Activated gamma-delta T cell treated with anti-CD3 and anti-CD28 coated beads, Interleukin-2, amount 50 U/mL, for 16 hours (primary cell): ENCODE data around the gene OR4B1.
A peak's percentile ranks its signal among the peaks of the same experiment; 100 is the strongest.
"Not testable (repeated sequence)": the region's sequence is repeated elsewhere in the genome, so short reads cannot be mapped to it uniquely, and the experiment has no call there.

Experiments used
- DNase-seq: peaks from one replicate; pipeline ENCODE4 v3.0.0-alpha.2; 2020; ENCODE audit warnings: low read depth

Gene OR4B1

GRCh38 chr11:48216510-48216909 lies at the start of gene OR4B1:
Gene OR4B1, plus strand, starts transcription at chr11:48216810. Its CDS starts 0 bp downstream, at chr11:48216810.
- DNase-seq, result no peak

DNA sequence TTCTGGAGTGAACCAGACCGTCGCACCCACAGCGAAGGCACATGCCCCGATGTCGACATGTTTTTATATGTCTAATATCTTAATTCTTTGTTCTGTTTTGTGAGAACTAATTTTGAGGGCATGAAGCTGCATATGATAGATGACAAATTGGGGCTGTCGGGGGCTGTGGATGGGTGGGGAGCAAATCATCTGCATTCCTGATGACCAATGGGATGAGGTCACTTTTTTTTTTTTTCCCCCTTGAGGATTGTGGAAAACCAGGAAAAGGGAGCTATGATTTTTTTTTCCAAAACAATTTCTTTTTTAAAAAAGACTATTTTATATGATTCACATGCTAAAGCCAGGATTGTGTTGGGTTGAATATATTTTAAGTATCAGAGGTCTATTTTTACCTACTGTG lies 49.2 kb upstream of the OR4B1 start:
- DNase-seq, result no peak

DNA sequence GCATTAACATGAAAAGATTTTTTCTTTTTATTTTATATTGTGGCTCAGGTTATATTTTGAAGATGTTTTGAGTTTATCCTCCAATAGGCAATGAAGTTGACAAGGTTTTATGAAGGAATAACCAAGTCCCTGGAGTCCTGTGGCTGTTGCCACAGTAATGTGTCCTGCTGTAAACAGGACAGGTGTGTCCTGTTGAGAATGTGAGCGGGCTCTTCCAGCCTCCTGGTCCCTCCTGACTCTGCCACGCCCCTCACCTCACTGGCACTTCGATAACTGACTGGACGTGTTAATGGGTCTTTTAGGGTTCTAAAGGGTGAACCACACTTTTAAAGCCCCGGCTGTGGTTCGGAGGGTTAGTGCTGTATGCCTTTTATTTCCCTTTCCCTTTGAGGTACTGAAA lies 47.8 kb upstream of the OR4B1 start:
- no peak for DNase-seq

DNA sequence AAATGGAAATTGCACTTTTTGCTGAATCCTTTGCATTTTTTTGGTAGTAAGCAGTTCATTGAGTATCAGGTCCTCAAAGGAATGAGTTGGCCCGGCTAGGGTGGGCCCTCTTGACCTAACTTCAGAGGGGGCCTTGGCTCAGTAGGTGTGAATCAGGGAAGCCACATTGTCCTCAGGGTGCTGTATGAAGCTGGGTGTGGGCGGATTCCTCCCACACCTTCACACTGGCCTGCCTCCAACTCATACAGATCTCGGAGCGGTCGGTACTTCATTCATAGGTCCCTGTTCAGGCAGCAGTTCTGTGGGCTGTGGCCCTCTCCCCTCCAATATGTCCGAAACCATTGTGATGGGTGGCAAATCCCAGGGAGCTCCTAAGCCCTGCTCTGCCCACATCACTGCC lies 47.4 kb upstream of the OR4B1 start:
- DNase-seq, result no peak

DNA sequence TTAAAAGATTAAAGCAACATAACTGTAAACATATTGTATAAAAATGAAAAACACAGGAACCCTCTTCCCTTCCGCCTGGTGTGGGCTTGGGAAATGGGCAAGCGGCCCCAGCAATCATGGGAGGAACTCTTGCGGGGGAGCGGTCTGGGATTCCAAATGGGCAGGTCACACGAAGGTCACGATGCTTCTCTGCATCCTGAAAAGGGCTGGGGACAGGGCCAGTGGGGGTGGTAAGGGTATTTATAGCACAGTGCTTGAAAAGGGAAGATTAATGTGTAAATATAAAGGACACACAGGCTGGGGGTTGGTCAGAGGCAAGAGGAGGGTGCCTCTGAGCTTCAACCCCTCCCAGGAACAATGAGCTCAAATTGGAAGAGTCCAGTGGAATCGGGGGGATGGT lies 46.9 kb upstream of the OR4B1 start:
- DNase-seq, result no peak

DNA sequence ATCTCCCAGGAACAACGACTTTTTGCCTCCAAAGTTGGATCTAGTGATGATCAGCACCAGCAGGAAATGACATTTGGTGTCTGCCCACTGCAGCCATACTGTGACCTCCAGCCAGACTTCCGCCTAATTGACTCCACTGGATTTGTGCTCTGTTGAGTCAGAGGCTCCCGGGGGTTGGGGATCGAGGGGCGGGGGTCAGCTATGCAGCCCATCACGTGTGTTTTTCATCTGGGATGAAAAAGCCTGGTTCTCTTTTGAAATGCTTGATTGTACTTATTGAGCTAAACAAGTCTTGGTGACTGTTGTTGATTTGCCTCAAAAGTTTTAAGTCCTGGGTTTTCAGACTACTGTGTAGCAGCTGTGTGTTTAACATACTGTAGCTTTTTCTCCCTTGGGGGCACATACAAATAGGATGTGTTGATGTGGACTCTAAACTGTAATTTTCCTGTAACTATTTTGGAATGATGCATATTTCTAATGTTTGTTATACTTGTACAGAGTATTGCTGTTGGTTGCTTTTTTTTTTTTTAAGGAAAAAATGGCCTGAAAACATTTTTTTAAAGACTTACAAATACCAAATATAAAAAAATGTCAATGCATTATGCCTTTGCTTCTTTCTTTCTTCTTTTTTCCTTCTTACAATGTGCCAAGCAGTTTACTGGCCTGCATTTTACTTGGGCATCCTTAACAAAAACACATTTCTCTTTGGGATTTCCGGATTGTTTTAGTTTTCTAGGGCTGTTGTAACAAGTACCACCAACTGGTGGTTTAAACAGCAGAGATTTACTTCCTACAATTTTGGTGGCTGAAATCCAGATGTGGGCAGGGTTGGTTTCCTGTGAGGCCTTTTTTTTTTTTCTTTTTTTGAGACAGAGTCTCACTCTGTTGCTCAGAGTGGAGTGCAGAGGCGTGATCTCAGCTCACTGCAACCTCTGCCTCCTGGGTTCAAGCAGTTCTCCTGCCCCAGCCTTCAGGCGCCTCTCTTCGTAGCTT lies 46.1 kb upstream of the OR4B1 start:
- no peak for DNase-seq

DNA sequence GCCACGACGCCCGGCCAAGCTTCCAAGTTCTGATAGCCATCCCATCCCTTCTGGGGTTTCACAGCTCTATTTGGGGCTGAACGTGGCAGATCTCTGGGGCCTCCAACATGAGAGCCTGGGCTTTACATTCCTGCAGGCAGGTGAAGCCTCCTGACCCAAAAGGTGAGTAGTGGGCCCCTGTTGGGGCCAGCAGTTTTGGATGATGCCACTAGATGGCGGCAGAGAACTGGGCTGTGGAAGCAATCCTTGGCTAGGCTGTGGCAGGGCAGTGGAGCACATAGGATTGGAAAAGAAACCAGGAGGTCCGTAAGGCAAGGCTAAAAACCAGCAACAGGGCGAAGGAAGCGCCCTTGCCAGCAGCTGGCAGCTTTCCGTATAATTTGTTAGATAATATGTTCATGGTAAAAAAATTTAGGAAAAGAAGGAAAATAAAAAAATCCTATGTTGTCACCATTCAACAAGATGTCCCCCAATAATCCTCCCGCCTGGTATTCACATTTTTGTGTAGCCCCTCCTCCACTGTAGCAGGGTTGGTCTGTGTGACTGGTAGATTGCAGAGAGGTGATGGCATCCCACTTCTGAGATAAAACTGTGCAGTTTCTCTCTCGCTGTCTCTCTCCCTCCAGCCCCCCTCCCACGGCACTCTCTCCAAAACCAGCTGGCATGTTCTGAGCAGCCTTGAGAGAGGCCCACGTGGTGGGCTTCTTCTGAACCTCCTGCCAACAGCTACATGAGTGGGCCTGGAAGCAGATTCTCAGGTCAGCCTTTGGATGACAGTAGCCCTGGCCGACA lies 43.6 kb upstream of the OR4B1 start:
- peak; percentile 35 for DNase-seq

DNA sequence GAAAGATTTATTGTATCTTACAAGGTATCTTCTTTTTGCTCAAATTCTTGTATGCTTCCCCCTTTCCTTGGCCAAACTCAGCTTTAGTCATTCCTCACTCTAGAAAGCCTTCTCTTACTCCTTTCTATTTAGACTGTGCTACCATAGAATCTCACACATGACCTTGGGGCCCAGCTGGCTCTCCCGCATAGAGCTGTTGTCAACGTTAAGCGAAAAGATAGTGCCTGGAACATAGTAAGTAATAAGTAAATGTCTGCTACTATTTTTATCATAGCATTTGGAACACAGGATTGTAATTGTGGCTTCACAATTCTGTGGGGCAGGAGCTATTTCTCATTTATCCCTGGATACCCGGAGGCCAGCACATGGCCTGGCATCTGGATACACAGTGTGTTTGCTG lies 38.9 kb upstream of the OR4B1 start:
- DNase-seq, result no peak

GRCh38 chr11:48180627-48181026 lies 36.0 kb upstream of the OR4B1 start:
- no peak for DNase-seq

DNA sequence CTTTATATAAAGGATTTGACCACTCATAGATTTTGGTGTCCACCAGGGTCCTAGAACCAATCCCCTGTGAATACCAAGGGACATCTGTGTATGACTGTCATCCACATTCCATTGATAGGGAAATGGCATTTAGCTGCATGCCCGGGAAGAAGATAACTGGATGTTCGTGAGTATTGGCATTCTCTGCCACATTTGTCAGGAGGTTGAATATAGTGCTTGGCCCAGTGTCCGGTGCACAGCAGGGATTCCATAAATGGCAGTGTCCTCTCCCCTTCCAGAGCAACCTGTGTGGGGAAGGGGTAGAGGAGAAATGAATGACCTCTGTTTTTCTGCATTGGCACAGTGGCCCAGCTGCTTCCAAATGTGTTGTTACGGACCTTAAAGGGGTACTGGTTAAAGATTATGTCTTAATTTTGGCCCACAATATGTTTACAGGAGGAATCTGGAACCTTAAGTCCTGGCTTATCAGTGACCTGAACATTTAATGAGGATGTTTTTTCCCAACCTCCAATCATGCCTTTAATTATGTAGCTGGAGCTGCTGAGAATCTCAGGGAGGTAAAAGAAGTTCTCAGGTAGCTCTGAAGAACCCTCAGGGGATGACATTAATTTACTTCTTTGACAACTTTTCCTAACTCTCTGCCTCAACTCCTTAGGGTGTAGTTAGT lies 33.6 kb upstream of the OR4B1 start:
- no peak for DNase-seq

DNA sequence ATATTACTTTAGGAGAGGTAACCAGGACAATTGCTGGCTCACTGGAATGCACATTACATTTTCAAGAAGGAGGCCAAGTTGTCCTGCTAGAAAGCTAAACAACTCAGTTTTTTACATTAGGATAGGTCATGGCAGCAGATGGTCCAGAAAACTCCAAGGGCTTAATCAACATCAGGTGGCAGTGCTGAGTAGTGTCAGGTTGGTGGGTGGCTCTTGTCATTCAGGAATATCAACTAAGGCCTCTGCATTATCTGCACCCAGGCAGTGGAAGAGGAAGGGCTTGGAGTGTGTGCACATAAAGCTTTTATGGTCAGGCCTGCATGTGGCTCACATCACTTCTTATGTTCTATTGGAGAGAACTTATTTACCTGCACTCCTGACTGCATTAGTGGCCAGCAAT lies 32.2 kb upstream of the OR4B1 start:
- no peak for DNase-seq

GRCh38 chr11:48190906-48191654 lies 25.5 kb upstream of the OR4B1 start:
- DNase-seq, result not testable (repeated sequence)

- DNase-seq, result no peak
Measured at GRCh38 chr11:48193876-48194275, 22.7 kb upstream of the OR4B1 start.

GRCh38 chr11:48207881-48208280 lies 8.7 kb upstream of the OR4B1 start:
- DNase-seq, result no peak

- DNase-seq, result no peak
Measured at GRCh38 chr11:48210052-48210451, 6.6 kb upstream of the OR4B1 start.

GRCh38 chr11:48228761-48229160 lies 12.2 kb downstream of the OR4B1 start:
- DNase-seq, result no peak

- not testable (repeated sequence) for DNase-seq
Measured at GRCh38 chr11:48230057-48230456, 13.4 kb downstream of the OR4B1 start.

DNA sequence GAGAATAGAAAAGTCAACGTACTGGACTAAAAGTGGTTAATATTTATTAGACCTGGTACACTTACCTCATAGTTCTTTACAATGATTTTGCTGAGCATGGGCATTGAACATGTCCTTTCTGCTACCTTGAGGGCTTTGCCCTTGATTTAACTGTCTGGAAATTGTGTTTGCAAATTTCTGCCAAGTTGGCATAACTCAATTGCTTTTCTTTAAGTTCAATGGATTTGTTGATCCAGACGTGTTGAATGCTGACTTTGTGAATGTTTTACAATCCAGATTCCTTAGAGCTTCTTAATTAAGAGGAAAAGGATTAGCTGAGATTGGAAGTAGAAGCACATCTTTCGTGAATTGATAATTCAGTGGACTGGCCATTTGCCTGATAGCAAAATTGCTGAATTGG lies 21.1 kb downstream of the OR4B1 start:
- DNase-seq, result no peak

- no peak for DNase-seq
Measured at GRCh38 chr11:48242501-48242900, 25.9 kb downstream of the OR4B1 start.

GRCh38 chr11:48244804-48245203 lies 28.2 kb downstream of the OR4B1 start, which contains the start of gene OR4X2:
Gene OR4X2, plus strand, starts transcription at chr11:48245104. Its CDS starts 0 bp downstream, at chr11:48245104.
- DNase-seq, result no peak

GRCh38 chr11:48248902-48249301 lies 32.3 kb downstream of the OR4B1 start:
- DNase-seq, result no peak

- no peak for DNase-seq
Measured at GRCh38 chr11:48261600-48261999, 45.0 kb downstream of the OR4B1 start.
